IPS-18a (cell line): ENCODE results near the gene PSMB9.
"Not testable (repeated sequence)": the region's sequence is repeated elsewhere in the genome, so short reads cannot be mapped to it uniquely, and the experiment has no call there.

ENCODE experiments used
- H3K27ac ChIP-seq: one replicate; pipeline ENCODE4 v1.5.1; 2013; ENCODE audit warnings: low read length
- H3K27me3 ChIP-seq: one replicate; pipeline ENCODE4 v1.6.1; 2013; ENCODE audit warnings: mild to moderate bottlenecking, low read length; ENCODE audit not compliant: control insufficient read depth, insufficient read depth
- H3K36me3 ChIP-seq: one replicate; pipeline ENCODE4 v1.6.1; 2013; ENCODE audit warnings: low read depth, low read length; ENCODE audit not compliant: control insufficient read depth
- H3K4me1 ChIP-seq: one replicate; pipeline ENCODE4 v1.6.1; 2013; ENCODE audit warnings: low read depth, low read length; ENCODE audit not compliant: control insufficient read depth
- H3K4me3 ChIP-seq: one replicate; pipeline ENCODE4 v1.5.1; 2013; ENCODE audit warnings: low read length
- H3K9ac ChIP-seq: one replicate; pipeline ENCODE4 v1.6.1; 2013; ENCODE audit warnings: mild to moderate bottlenecking, low read length, moderate library complexity
- H3K9me3 ChIP-seq: one replicate; pipeline ENCODE4 v1.6.1; 2013; ENCODE audit warnings: low read depth, low read length; ENCODE audit not compliant: control insufficient read depth

The PSMB9 gene

DNA sequence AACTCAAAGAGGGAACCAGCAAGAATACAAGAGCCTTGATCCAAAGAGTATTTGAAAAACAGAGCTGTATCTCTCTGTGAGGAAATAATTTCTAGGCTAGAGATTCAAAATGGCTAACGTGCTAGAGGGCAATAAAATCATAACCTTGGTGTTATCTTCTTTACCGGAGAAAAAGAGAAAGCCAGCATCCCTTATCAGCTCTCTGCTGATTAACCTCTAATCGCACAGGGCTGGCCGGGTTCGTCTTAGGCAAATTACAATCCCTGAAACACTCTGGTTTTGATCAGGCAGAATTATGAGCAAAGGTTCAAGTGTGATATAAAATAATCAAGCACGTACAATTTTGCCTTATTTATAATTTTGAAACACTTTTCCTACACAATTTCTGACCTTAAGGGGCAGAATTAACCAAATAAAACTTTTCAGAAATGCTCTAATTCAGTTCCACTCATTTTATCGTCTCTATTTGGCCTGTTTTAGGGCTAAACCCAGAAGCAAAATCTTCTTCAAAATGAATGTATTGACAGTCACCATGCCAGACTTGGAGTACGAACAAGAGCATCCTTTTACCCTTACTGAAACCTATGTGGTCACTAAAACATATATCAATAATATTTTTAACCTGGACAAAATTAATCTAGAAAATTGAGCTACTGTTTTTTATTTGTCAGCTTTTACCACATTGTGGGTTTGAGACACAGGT lies 13.7 kb downstream of the PSMB9 start:
- Histone ChIP-seq H3K4me3 (no peak overlapping the region), H3K27me3 (no peaks in the 10 kb centered on the region), H3K9me3 (no peaks in the 10 kb centered on the region), H3K4me1 (no peaks in the 10 kb centered on the region), H3K36me3 (no peaks in the 10 kb centered on the region), H3K9ac (no peak overlapping the region), H3K27ac (no peak overlapping the region)

- Histone ChIP-seq H3K9me3 (no peaks in the 10 kb centered on the region), H3K27ac (no peak overlapping the region), H3K27me3 (no peaks in the 10 kb centered on the region), H3K4me3 (no peak overlapping the region), H3K36me3 (no peaks in the 10 kb centered on the region), H3K9ac (no peak overlapping the region), H3K4me1 (no peaks in the 10 kb centered on the region)
Measured at GRCh38 chr6:32868257-32868788, 14.3 kb downstream of the PSMB9 start.

DNA sequence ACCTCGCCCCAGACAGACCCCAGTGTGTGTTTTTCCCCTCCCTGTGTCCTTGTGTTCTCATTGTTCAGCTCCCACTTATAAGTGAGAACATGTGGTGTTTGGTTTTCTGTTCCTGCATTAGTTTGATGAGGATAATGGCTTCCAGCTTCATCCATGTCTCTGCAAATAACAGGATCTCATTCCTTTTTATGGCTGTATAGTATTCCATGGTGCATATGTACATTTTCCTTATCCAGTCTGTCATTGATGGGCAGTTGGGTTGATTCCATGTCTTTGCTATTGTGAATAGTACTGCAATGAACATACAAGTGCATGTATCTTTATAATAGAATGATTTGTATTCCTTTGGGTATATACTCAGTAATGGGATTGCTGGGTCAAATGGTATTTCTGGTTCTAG lies 20.0 kb downstream of the PSMB9 start:
- not testable (repeated sequence) for H3K4me3 ChIP-seq, H3K36me3 ChIP-seq, H3K4me1 ChIP-seq, H3K9me3 ChIP-seq, H3K9ac ChIP-seq, H3K27ac ChIP-seq, H3K27me3 ChIP-seq

GRCh38 chr6:32876603-32877002 lies 22.6 kb downstream of the PSMB9 start:
- H3K4me3 ChIP-seq = no peak overlapping the region
- H3K27ac ChIP-seq = no peak overlapping the region
- H3K4me1 ChIP-seq = no peaks in the 10 kb centered on the region
- no peaks in the 10 kb centered on the region for H3K9me3 ChIP-seq
- no peaks in the 10 kb centered on the region for H3K27me3 ChIP-seq
- H3K36me3 ChIP-seq = no peaks in the 10 kb centered on the region
- no peak overlapping the region for H3K9ac ChIP-seq

- no peaks in the 10 kb centered on the region for H3K36me3 ChIP-seq
- no peak overlapping the region for H3K9ac ChIP-seq
- no peak overlapping the region for H3K4me3 ChIP-seq
- H3K27me3 ChIP-seq = no peaks in the 10 kb centered on the region
- H3K4me1 ChIP-seq = no peaks in the 10 kb centered on the region
- no peak overlapping the region for H3K27ac ChIP-seq
- no peaks in the 10 kb centered on the region for H3K9me3 ChIP-seq
Measured at GRCh38 chr6:32879691-32880090, 25.7 kb downstream of the PSMB9 start.

DNA sequence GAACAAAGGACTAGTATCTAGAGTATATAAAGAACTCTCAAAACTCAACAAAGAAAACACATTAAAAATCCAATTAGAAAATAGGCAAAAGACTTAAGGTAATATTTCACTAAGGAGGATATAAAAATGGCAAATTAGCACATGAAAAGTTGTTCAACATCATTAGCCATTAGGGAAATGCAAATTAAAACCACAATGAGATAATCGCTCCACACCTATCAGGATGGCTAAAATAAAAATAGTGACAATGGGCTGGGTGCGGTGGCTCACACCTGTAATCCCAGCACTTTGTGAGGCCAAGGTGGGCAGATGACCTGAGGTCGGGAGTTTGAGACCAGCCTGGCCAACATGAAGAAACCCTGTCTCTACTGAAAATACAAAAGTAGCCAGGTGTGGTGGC lies 27.0 kb downstream of the PSMB9 start:
- not testable (repeated sequence) for H3K4me1 ChIP-seq, H3K27ac ChIP-seq, H3K9ac ChIP-seq, H3K4me3 ChIP-seq, H3K9me3 ChIP-seq, H3K36me3 ChIP-seq, H3K27me3 ChIP-seq

- H3K27ac ChIP-seq = no peak overlapping the region
- H3K4me1 ChIP-seq = no peaks in the 10 kb centered on the region
- H3K4me3 ChIP-seq = no peak overlapping the region
- H3K9ac ChIP-seq = no peak overlapping the region
- no peaks in the 10 kb centered on the region for H3K9me3 ChIP-seq
- no peaks in the 10 kb centered on the region for H3K27me3 ChIP-seq
- no peaks in the 10 kb centered on the region for H3K36me3 ChIP-seq
Measured at GRCh38 chr6:32882879-32883250, 28.9 kb downstream of the PSMB9 start.

- no peak overlapping the region for H3K4me3 ChIP-seq
Measured at GRCh38 chr6:32883789-32884188, 29.8 kb downstream of the PSMB9 start.

GRCh38 chr6:32885698-32886286 lies 31.8 kb downstream of the PSMB9 start:
- Histone ChIP-seq H3K9ac (no peak overlapping the region), H3K27me3 (no peaks in the 10 kb centered on the region), H3K4me1 (no peaks in the 10 kb centered on the region), H3K36me3 (no peaks in the 10 kb centered on the region), H3K4me3 (no peak overlapping the region), H3K9me3 (no peaks in the 10 kb centered on the region), H3K27ac (no peak overlapping the region)

More at GRCh38 chr6:32883789-32884188, 29.8 kb downstream of the PSMB9 start:
- Histone ChIP-seq H3K27me3 (no peaks in the 10 kb centered on the region), H3K36me3 (no peaks in the 10 kb centered on the region), H3K4me1 (no peaks in the 10 kb centered on the region), H3K9ac (no peak overlapping the region), H3K27ac (no peak overlapping the region), H3K9me3 (no peaks in the 10 kb centered on the region)

GRCh38 chr6:32886681-32887383 lies 32.8 kb downstream of the PSMB9 start:
- H3K4me1 ChIP-seq = no peaks in the 10 kb centered on the region

GRCh38 chr6:32887616-32888015 lies 33.6 kb downstream of the PSMB9 start:
- H3K4me1 ChIP-seq = no peaks in the 10 kb centered on the region
- H3K9ac ChIP-seq = no peak overlapping the region
- no peak overlapping the region for H3K27ac ChIP-seq
- no peaks in the 10 kb centered on the region for H3K27me3 ChIP-seq
- no peaks in the 10 kb centered on the region for H3K9me3 ChIP-seq
- no peak overlapping the region for H3K4me3 ChIP-seq
- H3K36me3 ChIP-seq = no peaks in the 10 kb centered on the region

More at GRCh38 chr6:32886681-32887383, 32.8 kb downstream of the PSMB9 start:
- no peak overlapping the region for H3K4me3 ChIP-seq
- no peak overlapping the region for H3K27ac ChIP-seq
- H3K27me3 ChIP-seq = no peaks in the 10 kb centered on the region
- H3K9ac ChIP-seq = no peak overlapping the region
- H3K9me3 ChIP-seq = no peaks in the 10 kb centered on the region
- H3K36me3 ChIP-seq = no peaks in the 10 kb centered on the region
